Peyer's patch (tissue), 4 donors: ENCODE results near the gene CLBA1. TPM values are rescaled to one million over a fixed set of nuclear protein-coding genes. Genes with fewer than 3 reads are reported as not detected.
A peak's percentile ranks its signal among the peaks of the same experiment; 100 is the strongest.

Experiments used
- DNase-seq, 3 donors: peaks; one replicate each; pipeline ENCODE4 v3.0.0-alpha.2; 2017 to 2019
- H3K27ac ChIP-seq, 4 donors: fragments of 200-600 bp; sonication (generic); one replicate each; pipeline ENCODE4 v1.5.1; 2016 to 2019
- H3K27me3 ChIP-seq, 2 donors: fragments of 200-600 bp; sonication (generic); one replicate each; pipeline ENCODE4 v1.5.1; 2019
- H3K36me3 ChIP-seq, 3 donors: fragments of 200-600 bp; sonication (generic); one replicate each; pipeline ENCODE4 v1.5.1; 2016 to 2019
- H3K4me1 ChIP-seq, 4 donors: fragments of 200-600 bp; sonication (generic); one replicate each; pipeline ENCODE4 v1.5.1; 2016 to 2019
- H3K4me3 ChIP-seq, 4 donors: fragments of 200-600 bp; sonication (generic); 1 replicate in 3 of 4; 2 replicates in 1 of 4; pipeline ENCODE4 v1.5.1; 2016 to 2019; ENCODE audit warnings: mild to moderate bottlenecking in 1 of 4
- H3K9me3 ChIP-seq, 4 donors: fragments of 200-600 bp; sonication (generic); one replicate each; pipeline ENCODE4 v1.5.1; 2016 to 2019; ENCODE audit warnings: mild to moderate bottlenecking in 1 of 4
- POLR2A ChIP-seq, 2 donors: fragments of 450-650 bp; IDR thresholded peaks; one replicate each; pipeline ENCODE4 v1.5.1; 2017; ENCODE audit warnings: antibody characterized with exemption in 2 of 2, mild to moderate bottlenecking in 2 of 2, moderate library complexity in 2 of 2
- total RNA-seq, 4 donors: library from RNA; depleted of rRNA; stranded (reverse); fragments of >200 nt; gene quantifications; one replicate each; pipeline ENCODE4 v1.1.0, GENCODE V29; 2016
- TF ChIP-seq, protein P1 (sequence below), 6 experiments: fragments of 450-650 bp in 4 of 6; fragments of 200-600 bp in 2 of 6; sonication (generic) in 1 of 6; IDR thresholded peaks; one replicate each; pipeline ENCODE4 v1.5.1; 2017 to 2019; ENCODE audit warnings: antibody characterized with exemption in 6 of 6, mild to moderate bottlenecking in 3 of 6, moderate library complexity in 1 of 6

The CLBA1 gene
- total RNA-seq, 4 donors from 2014 or later = 0.88 to 3.8 (median 2.8) TPM; not detected in 1

DNA sequence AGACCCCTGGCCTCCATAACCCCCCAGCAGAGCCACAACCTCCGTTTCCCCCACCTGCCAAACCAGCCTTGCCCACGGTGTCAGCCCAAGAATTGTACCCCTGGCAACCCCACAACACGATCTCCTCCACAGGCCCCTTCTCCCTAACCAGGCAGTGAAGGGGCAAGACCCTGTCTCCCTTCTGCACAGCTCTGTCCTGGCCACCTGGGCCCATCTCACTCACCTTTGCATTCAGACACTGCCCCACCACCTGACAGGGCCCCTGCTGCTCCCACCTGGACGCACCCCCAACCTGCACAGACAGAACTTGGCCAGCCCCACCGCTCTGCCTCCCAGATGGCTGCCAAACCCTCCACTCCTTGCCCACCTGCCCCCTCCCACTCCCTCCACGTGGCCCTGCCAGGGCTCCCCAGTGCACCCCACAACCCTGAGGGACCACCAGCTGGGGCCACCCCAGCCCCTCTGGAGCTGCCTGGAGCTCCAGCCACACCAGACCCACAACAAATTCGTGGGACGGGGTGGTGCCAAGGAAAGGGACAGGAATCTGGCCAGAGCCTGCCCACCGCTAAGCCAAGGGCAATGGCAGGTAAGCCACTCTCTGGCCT, 19.2 kb upstream of the CLBA1 start:
- Histone ChIP-seq H3K36me3 (no peaks in the 10 kb centered on the region), H3K4me3 (no peak overlapping the region), H3K9me3 (no peaks in the 10 kb centered on the region), H3K4me1 (peaks cover 0 to 48% (median 13%) of the 10 kb centered on the region in 4 donors), H3K27ac (peak overlapping the region in 2 of 4 donors; percentile 67 to 90), H3K27me3 (no peaks in the 10 kb centered on the region)
- TF ChIP-seq, protein P1, sequence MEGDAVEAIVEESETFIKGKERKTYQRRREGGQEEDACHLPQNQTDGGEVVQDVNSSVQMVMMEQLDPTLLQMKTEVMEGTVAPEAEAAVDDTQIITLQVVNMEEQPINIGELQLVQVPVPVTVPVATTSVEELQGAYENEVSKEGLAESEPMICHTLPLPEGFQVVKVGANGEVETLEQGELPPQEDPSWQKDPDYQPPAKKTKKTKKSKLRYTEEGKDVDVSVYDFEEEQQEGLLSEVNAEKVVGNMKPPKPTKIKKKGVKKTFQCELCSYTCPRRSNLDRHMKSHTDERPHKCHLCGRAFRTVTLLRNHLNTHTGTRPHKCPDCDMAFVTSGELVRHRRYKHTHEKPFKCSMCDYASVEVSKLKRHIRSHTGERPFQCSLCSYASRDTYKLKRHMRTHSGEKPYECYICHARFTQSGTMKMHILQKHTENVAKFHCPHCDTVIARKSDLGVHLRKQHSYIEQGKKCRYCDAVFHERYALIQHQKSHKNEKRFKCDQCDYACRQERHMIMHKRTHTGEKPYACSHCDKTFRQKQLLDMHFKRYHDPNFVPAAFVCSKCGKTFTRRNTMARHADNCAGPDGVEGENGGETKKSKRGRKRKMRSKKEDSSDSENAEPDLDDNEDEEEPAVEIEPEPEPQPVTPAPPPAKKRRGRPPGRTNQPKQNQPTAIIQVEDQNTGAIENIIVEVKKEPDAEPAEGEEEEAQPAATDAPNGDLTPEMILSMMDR (IDR thresholded peaks at IDR 0.05) = no peak
- TF ChIP-seq POLR2A (IDR thresholded peaks at IDR 0.05) = no peak
- DNase-seq = no peak

DNA sequence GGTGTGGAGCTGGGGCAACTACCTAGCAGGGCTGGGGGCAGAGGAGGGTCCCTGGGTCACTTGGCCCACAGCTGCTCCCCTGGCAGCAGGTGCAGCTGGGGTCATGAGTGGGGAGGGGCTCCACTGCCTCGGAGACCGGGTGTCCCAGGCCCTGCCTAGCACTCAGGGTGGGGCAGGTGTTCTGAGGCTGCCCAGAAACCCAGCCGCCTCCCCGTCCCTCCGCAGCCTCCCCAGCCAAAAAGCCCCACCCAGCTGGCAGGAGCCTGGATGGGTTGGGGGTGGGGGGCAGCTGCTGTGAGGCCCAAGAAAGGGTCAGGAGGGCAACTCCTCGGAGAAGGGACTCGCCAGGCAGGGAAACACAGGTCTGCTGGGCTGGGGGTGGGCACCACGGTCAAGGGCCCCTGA, 18.6 kb upstream of the CLBA1 start:
- H3K27ac ChIP-seq = peak overlapping the region in 2 of 4 donors; percentile 67 to 90
- TF ChIP-seq, protein P1 (IDR thresholded peaks at IDR 0.05) = no peak
- no peak for TF ChIP-seq POLR2A (IDR thresholded peaks at IDR 0.05)
- H3K4me1 ChIP-seq = peaks cover 0 to 54% (median 13%) of the 10 kb centered on the region in 4 donors
- H3K27me3 ChIP-seq = no peaks in the 10 kb centered on the region
- H3K4me3 ChIP-seq = no peak overlapping the region
- DNase-seq = no peak
- H3K36me3 ChIP-seq = no peaks in the 10 kb centered on the region
- H3K9me3 ChIP-seq = no peaks in the 10 kb centered on the region

DNA sequence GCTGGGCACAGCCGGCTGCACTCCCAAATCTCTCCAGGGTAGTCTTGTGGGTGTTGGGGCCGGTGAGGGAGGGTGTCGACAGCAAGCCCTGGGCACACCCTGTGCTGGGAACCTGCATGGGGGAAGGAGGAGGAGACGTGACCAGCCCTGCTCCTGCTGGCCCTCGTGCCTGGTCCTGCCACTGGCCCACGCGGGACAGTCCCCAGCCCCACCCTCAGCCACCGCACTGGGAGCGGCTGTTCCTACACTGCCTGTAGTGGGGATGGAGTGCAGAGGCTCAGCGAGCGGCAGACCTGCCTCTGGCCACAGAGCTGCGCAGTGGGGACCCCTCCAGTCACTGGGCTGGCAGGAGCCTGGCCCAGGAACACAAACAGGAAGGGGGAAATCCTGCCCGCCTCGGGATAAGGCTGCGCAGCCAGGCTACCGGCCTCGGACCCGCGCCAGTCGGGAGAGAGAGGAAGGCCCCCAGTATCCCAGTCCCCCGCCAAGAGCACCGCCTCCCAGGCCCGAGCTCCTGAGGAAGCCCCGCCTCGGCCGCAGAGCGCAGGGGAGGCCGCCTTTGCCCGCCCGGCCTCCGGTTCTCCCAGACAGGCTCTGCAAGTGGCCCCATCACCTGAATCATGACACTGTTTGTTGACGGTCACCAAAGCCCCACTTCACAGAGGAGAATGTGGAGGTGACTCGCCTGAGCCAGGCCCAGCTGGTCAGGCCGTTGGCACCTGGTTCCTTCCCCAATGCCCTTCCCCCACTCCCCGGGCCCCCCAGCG, 18.0 kb upstream of the CLBA1 start:
- H3K4me3 ChIP-seq = peak overlapping the region in 3 of 4 donors; percentile 15 to 33 (median 20)
- peaks cover 0 to 60% (median 13%) of the 10 kb centered on the region in 4 donors for H3K4me1 ChIP-seq
- H3K27ac ChIP-seq = peak overlapping the region; percentile 23 to 90 (median 52)
- no peaks in the 10 kb centered on the region for H3K36me3 ChIP-seq
- H3K9me3 ChIP-seq = no peaks in the 10 kb centered on the region
- TF ChIP-seq POLR2A (IDR thresholded peaks at IDR 0.05) = no peak
- TF ChIP-seq, protein P1 (IDR thresholded peaks at IDR 0.05) = no peak
- H3K27me3 ChIP-seq = no peaks in the 10 kb centered on the region
- no peak for DNase-seq

DNA sequence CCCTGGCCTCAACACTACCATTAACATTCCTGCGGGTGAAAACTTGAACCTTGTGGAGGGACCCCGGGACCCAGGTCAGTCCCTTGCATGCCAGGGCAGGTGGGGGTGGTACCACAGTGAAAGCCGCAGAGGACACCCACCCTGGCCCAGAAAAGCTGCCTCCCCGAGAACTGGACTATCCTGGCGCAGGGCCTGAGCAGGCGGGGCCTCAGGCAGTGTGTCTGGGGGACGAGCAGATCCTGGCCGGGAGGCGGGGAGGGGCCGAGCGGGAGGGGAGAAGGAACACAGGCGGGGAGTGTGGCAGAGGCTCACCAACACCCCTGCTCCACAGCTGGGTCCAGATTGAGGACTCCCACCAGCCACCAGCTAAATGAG, 17.4 kb upstream of the CLBA1 start:
- TF ChIP-seq, protein P1 (IDR thresholded peaks at IDR 0.05) = no peak
- TF ChIP-seq POLR2A (IDR thresholded peaks at IDR 0.05) = no peak
- H3K27me3 ChIP-seq = no peaks in the 10 kb centered on the region
- H3K9me3 ChIP-seq = no peaks in the 10 kb centered on the region
- H3K4me1 ChIP-seq = peaks cover 0 to 66% (median 15%) of the 10 kb centered on the region in 4 donors
- H3K4me3 ChIP-seq = peak overlapping the region in 3 of 4 donors; percentile 15 to 33 (median 20)
- peak overlapping the region; percentile 23 to 90 (median 52) for H3K27ac ChIP-seq
- DNase-seq = peak in 2 of 3 donors; percentile 64 to 70
- H3K36me3 ChIP-seq = no peaks in the 10 kb centered on the region

DNA sequence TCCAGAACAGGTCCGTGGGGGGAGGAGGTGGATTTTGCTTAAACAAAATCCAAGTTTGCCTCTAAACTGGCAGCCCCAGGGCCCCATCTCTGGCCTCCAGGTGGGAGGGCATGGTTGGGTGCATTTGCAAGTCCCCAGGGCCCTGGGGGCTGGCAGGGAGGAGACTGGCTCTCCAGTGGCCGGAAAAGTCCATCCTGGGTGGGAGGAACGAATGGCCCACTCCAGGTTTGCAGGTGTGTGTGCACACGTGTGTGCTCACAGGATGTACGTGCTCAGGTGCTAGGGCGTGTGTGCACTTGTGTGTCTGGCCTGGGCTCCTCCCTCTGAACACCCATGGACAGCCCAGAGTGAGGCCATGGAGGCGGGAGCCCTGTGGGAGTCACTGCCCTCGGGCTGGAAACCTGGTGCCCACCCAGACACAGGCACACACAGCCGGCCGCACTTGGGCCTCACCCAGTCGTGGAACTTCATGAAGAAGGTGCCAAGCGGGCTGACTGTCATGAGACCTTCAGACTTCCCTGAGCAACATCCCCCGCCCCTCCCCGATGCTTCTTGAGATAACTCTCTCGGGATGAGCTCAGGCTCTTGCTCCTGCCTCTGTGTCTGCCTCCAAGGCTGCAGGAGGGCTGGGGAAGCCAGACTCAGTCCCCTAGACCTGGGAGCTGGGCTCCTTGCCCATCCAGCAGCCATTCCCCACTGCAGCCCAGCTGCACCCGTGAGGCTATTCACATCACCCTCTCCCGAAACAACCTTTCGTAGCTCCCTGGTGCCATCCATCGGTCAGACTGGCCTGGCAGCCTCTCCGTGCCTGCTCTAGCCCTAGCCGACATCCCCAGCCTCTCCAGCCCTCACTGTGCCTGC, 16.8 kb upstream of the CLBA1 start:
- peaks cover 0 to 72% (median 15%) of the 10 kb centered on the region in 4 donors for H3K4me1 ChIP-seq
- H3K9me3 ChIP-seq = no peaks in the 10 kb centered on the region
- H3K27ac ChIP-seq = peak overlapping the region in 3 of 4 donors; percentile 5 to 90 (median 67)
- H3K4me3 ChIP-seq = peak overlapping the region in 1 of 4 donors; percentile 33
- H3K36me3 ChIP-seq = no peaks in the 10 kb centered on the region
- no peak for TF ChIP-seq POLR2A (IDR thresholded peaks at IDR 0.05)
- TF ChIP-seq, protein P1 (IDR thresholded peaks at IDR 0.05) = peak in 1 of 6 experiments; percentile 45
- no peaks in the 10 kb centered on the region for H3K27me3 ChIP-seq
- peak in 2 of 3 donors; percentile 80 to 90 for DNase-seq
